Sigmoid colon (tissue), 4 donors: Measurements from ENCODE around the gene KY.

Experiments
- CTCF ChIP-seq, 4 experiments: fragments of 450-650 bp in 3 of 4; fragments of 200-600 bp in 1 of 4; IDR thresholded peaks; one replicate each; pipeline ENCODE4 v1.5.1; 2016 to 2019; ENCODE audit warnings: antibody characterized with exemption in 4 of 4, mild to moderate bottlenecking in 3 of 4, moderate library complexity in 2 of 4
- EP300 ChIP-seq, 4 donors: sonication (generic); formaldehyde crosslinking; IDR thresholded peaks; one replicate each; pipeline ENCODE4 v1.6.1; 2017; ENCODE audit warnings: antibody characterized with exemption in 4 of 4
- POLR2A ChIP-seq, 2 donors: fragments of 450-650 bp; IDR thresholded peaks; one replicate each; pipeline ENCODE4 v1.6.1; 2016; ENCODE audit warnings: antibody characterized with exemption in 2 of 2, mild to moderate bottlenecking in 2 of 2, moderate library complexity in 2 of 2
- POLR2AphosphoS5 ChIP-seq, 4 donors: sonication (generic); formaldehyde crosslinking; IDR thresholded peaks; one replicate each; pipeline ENCODE4 v1.6.1; 2017; ENCODE audit warnings: antibody characterized with exemption in 4 of 4

- no peak for TF ChIP-seq EP300 (IDR thresholded peaks at IDR 0.05)
- no peak for TF ChIP-seq POLR2A (IDR thresholded peaks at IDR 0.05)
- TF ChIP-seq CTCF (IDR thresholded peaks at IDR 0.05) = no peak
- no peak for TF ChIP-seq POLR2AphosphoS5 (IDR thresholded peaks at IDR 0.05)
Observed at GRCh38 chr3:134628884-134629283, 21.9 kb downstream of the KY start.
